OCI-LY1 (cell line): Measurements from ENCODE around the gene JUND.

ENCODE experiments used
- H2AFZ ChIP-seq: fragments of 200-600 bp; sonication (generic), shearing (Covaris generic); 2 replicates; pipeline ENCODE4 v1.6.0; 2014; ENCODE audit warnings: antibody characterized with exemption, mild to moderate bottlenecking, low read length
- H3F3A ChIP-seq: fragments of 200-600 bp; sonication (generic), shearing (Covaris generic); 2 replicates; pipeline ENCODE4 v1.6.0; 2014; ENCODE audit warnings: mild to moderate bottlenecking, antibody characterized with exemption, low read length, moderate library complexity; ENCODE audit not compliant: insufficient read depth
- H3K27ac ChIP-seq: fragments of 200-600 bp; sonication (generic); 2 replicates; pipeline ENCODE4 v1.5.1; 2014; ENCODE audit warnings: low read length, mixed run types, mild to moderate bottlenecking, low read depth; ENCODE audit not compliant: poor library complexity, severe bottlenecking
- H3K27me3 ChIP-seq: fragments of 200-600 bp; sonication (generic); 2 replicates; pipeline ENCODE4 v1.6.0; 2014; ENCODE audit warnings: antibody characterized with exemption, mild to moderate bottlenecking, low read length, moderate library complexity; ENCODE audit not compliant: insufficient read depth
- H3K36me3 ChIP-seq: fragments of 200-600 bp; sonication (generic); 2 replicates; pipeline ENCODE4 v1.6.1; 2014; ENCODE audit warnings: mild to moderate bottlenecking, antibody characterized with exemption, low read length, moderate library complexity, mixed read lengths; ENCODE audit not compliant: insufficient read depth
- H3K4me1 ChIP-seq: fragments of 200-600 bp; sonication (generic); 2 replicates; pipeline ENCODE4 v1.5.1; 2014; ENCODE audit warnings: mild to moderate bottlenecking, low read length, moderate library complexity; ENCODE audit not compliant: insufficient read depth, severe bottlenecking
- H3K4me2 ChIP-seq: fragments of 200-600 bp; sonication (generic), shearing (Covaris generic); 2 replicates; pipeline ENCODE4 v1.6.1; 2014; ENCODE audit warnings: low read length
- H3K4me3 ChIP-seq: fragments of 200-600 bp; sonication (generic); 2 replicates; pipeline ENCODE4 v1.5.1; 2014; ENCODE audit warnings: low read length, low read depth, mild to moderate bottlenecking, mixed read lengths; ENCODE audit not compliant: poor library complexity, severe bottlenecking
- H3K79me2 ChIP-seq: fragments of 200-600 bp; shearing (Covaris generic); 2 replicates; pipeline ENCODE4 v1.6.1; 2016; ENCODE audit warnings: mixed run types, low read length, mixed read lengths; ENCODE audit not compliant: insufficient read depth
- H3K9ac ChIP-seq: fragments of 200-600 bp; sonication (generic), shearing (Covaris generic); 2 replicates; pipeline ENCODE4 v1.6.1; 2014; ENCODE audit warnings: mild to moderate bottlenecking, low read length, mixed read lengths
- H3K9me2 ChIP-seq: fragments of 200-600 bp; sonication (generic), shearing (Covaris generic); 2 replicates; pipeline ENCODE4 v1.6.1; 2014; ENCODE audit warnings: low read depth, mild to moderate bottlenecking, low read length, mixed read lengths
- H3K9me3 ChIP-seq: fragments of 200-600 bp; shearing (Covaris generic); 2 replicates; pipeline ENCODE4 v1.6.1; 2014; ENCODE audit warnings: low read length, mixed read lengths
- H4K20me1 ChIP-seq: fragments of 200-600 bp; sonication (generic), shearing (Covaris generic); 2 replicates; pipeline ENCODE4 v1.6.0; 2016; ENCODE audit warnings: mild to moderate bottlenecking, low read length; ENCODE audit not compliant: insufficient read depth
- CTCF ChIP-seq: fragments of 200-600 bp; sonication (generic), shearing (Covaris generic); IDR thresholded peaks from 2 replicates; pipeline ENCODE4 v1.5.1; 2017; ENCODE audit warnings: mild to moderate bottlenecking, antibody characterized with exemption, low read length, moderate library complexity, mixed read lengths
- EZH2 ChIP-seq: fragments of 200-600 bp; sonication (generic), shearing (Covaris generic); IDR thresholded peaks from 2 replicates; pipeline ENCODE4 v1.8.0; 2017; ENCODE audit warnings: borderline replicate concordance, mixed run types, mild to moderate bottlenecking, antibody characterized with exemption, low read length, moderate library complexity, mixed read lengths

Gene JUND

GRCh38 chr19:18229915-18230314 lies 51.5 kb downstream of the JUND start:
- no peak overlapping the region for H3K9ac ChIP-seq
- H4K20me1 ChIP-seq, result no peaks in the 10 kb centered on the region
- H3K4me3 ChIP-seq, result no peak overlapping the region
- H3K79me2 ChIP-seq, result no peaks in the 10 kb centered on the region
- no peak overlapping the region for H2AFZ ChIP-seq
- H3K9me3 ChIP-seq, result no peaks in the 10 kb centered on the region
- peaks cover 14% of the 10 kb centered on the region for H3K4me1 ChIP-seq
- H3F3A ChIP-seq, result no peaks in the 10 kb centered on the region
- 0 out of 2 replicates have a peak, but pooled peaks cover 3% of the 10 kb centered on the region for H3K27me3 ChIP-seq
- H3K9me2 ChIP-seq, result no peaks in the 10 kb centered on the region
- no peak overlapping the region for H3K27ac ChIP-seq
- TF ChIP-seq EZH2 (no peak), CTCF (no peak)
- no peaks in the 10 kb centered on the region for H3K36me3 ChIP-seq
- H3K4me2 ChIP-seq, result no peak overlapping the region
